ENCODE measurements around the gene EGFL8. TPM values are rescaled to one million over a fixed set of nuclear protein-coding genes. Genes with fewer than 3 reads are reported as not detected.

Gene EGFL8
- total RNA-seq, 2 donors from 2014 or later, result 12.2 to 19.5 TPM

DNA sequence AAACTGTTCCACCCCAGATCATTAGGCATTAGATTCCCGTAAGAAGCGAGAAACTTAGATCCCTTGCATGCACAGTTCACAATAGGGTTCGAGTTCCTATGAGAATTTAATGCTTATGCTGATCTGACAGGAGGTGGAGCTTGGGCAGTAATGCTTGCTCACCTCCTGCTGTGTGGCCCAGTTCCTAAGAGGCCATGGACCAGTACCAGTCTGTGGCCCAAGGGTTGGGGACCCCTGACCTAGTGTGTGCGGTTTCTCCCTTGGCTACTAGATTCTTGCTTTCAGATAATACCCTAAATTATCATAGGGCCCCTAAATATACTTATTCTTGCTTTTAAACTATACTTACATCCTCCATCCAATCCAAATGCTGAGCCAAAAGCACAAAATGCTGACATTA lies 30.0 kb downstream of the EGFL8 start:
- H3K27ac ChIP-seq, result peak overlapping the region; percentile 99
- intact Hi-C loops (cut with DNase I), result loop anchor here (2.0 kb wide), 1 partner anchor 76 kb away; no protein-coding TSS in a partner anchor
- H3K27me3 ChIP-seq (replicated peaks; ENCODE audit: insufficient read depth), result no peaks in the 10 kb centered on the region
- WGBS, result 88% methylated on average over 4 of the region's 4 CpGs
- H3K4me1 ChIP-seq (replicated peaks), result no peaks in the 10 kb centered on the region
- no peak for DNase-seq (ENCODE audit: low spot score)
- no peak for TF ChIP-seq CTCF (IDR thresholded peaks at IDR 0.05)
- TF ChIP-seq POLR2A (IDR thresholded peaks at IDR 0.05), result no peak
- no peak for TF ChIP-seq POLR2AphosphoS5 (IDR thresholded peaks at IDR 0.05)
- H3K4me3 ChIP-seq, result no peak overlapping the region
- H3K9me3 ChIP-seq, result no peaks in the 10 kb centered on the region
- no peaks in the 10 kb centered on the region for H3K36me3 ChIP-seq

DNA sequence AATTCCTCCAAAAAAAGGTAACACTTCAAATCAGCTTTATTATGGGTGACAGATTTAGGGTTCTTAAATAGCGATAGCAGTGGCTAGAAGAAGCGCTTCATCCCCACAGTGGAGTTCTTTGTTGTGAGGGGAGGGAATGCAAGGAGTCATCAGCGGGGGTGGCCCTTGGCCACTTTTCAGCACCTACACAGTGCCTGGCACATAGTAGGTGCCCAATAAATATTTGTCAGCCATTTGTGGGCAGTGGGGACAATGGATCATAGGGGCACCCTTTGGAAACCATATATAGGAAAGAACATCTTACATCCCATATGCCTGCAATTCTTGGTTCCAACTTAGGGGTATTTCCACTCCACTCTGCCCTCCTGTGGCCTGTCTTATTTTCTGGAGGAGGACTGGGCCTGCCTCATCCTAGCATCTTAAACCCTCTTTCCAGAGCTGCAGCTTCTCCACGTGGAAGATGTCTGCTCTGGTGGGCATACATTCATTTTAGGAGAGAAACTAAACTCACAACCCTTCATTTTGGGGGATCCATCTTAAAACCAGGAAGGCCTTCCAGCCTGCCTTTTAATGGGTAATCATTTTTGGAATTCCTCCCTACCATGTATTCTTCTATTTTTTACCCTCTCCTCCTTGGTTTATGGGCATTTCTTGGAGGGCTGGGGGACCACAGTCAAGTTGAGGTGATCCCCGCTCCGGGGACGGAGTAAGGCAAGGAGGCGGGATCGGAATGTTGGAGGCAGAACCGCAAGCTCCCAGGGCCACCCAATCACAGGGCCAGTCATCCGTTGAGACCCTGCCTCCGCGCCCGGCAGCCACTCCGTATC lies 30.6 kb downstream of the EGFL8 start:
- intact Hi-C loops (cut with DNase I), result loop anchor here (2.0 to 5.0 kb wide), 2 partner anchors 76 to 777 kb away; no protein-coding TSS in a partner anchor
- no peaks in the 10 kb centered on the region for H3K27me3 ChIP-seq (replicated peaks; ENCODE audit: insufficient read depth)
- DNase-seq (ENCODE audit: low spot score), result no peak
- H3K27ac ChIP-seq, result peak overlapping the region; percentile 99
- H3K9me3 ChIP-seq, result no peaks in the 10 kb centered on the region
- no peaks in the 10 kb centered on the region for H3K36me3 ChIP-seq
- TF ChIP-seq POLR2AphosphoS5 (IDR thresholded peaks at IDR 0.05) (no peak), CTCF (IDR thresholded peaks at IDR 0.05) (peak in 3 of 4 experiments; percentile 8 to 74 (median 54)), POLR2A (IDR thresholded peaks at IDR 0.05) (peak; percentile 86)
- no peaks in the 10 kb centered on the region for H3K4me1 ChIP-seq (replicated peaks)
- WGBS, result 15% methylated on average over 15 of the region's 15 CpGs
- peak overlapping the region; percentile 18 to 29 for H3K4me3 ChIP-seq

DNA sequence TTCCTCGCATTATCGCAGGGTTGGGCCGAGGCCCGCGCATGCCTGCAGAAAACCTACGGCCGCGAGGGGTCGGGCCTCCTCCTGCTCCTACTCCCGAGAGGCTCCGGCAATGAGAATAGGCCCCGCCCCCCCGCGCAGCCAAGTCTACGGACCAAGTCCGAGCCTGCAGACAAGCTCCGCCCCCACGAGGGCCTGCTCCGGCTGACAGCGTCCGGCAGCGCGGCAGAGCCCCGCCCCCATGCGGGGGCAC lies 31.2 kb downstream of the EGFL8 start:
- Histone ChIP-seq H3K36me3 (no peaks in the 10 kb centered on the region), H3K4me1 (replicated peaks) (no peaks in the 10 kb centered on the region), H3K27ac (peak overlapping the region; percentile 99), H3K9me3 (no peaks in the 10 kb centered on the region), H3K27me3 (replicated peaks; ENCODE audit: insufficient read depth) (no peaks in the 10 kb centered on the region), H3K4me3 (peak overlapping the region; percentile 57 to 63)
- TF ChIP-seq POLR2AphosphoS5 (IDR thresholded peaks at IDR 0.05), result peak; percentile 97
- TF ChIP-seq POLR2A (IDR thresholded peaks at IDR 0.05), result no peak
- peak; percentile 44 to 95 (median 70) for TF ChIP-seq CTCF (IDR thresholded peaks at IDR 0.05)
- intact Hi-C loops (cut with DNase I), result loop anchor here (2.0 to 5.0 kb wide), 2 partner anchors 77 to 777 kb away; no protein-coding TSS in a partner anchor
- 0% methylated on average over 20 of the region's 25 CpGs for WGBS
- DNase-seq (ENCODE audit: low spot score), result peak; percentile 100

GRCh38 chr6:32195902-32196681 lies 31.7 kb downstream of the EGFL8 start:
- H3K27ac ChIP-seq, result peak overlapping the region; percentile 99
- intact Hi-C loops (cut with DNase I), result loop anchor here (2.0 to 5.0 kb wide), 2 partner anchors 77 to 776 kb away; no protein-coding TSS in a partner anchor
- no peaks in the 10 kb centered on the region for H3K4me1 ChIP-seq (replicated peaks)
- DNase-seq (ENCODE audit: low spot score), result peak; percentile 80
- H3K36me3 ChIP-seq, result no peaks in the 10 kb centered on the region
- TF ChIP-seq POLR2A (IDR thresholded peaks at IDR 0.05) (peak; percentile 98), CTCF (IDR thresholded peaks at IDR 0.05) (peak in 1 of 4 experiments; percentile 1), POLR2AphosphoS5 (IDR thresholded peaks at IDR 0.05) (no peak)
- H3K27me3 ChIP-seq (replicated peaks; ENCODE audit: insufficient read depth), result no peaks in the 10 kb centered on the region
- WGBS, result 0% methylated on average over 57 of the region's 58 CpGs
- no peaks in the 10 kb centered on the region for H3K9me3 ChIP-seq
- H3K4me3 ChIP-seq, result peak overlapping the region; percentile 57 to 63

All from prostate gland (tissue), 2 donors.